Rectal smooth muscle tissue (tissue), 1 donor: ENCODE results near the gene CUTA.

Experiments
- H3K27ac ChIP-seq: one replicate; pipeline ENCODE4 v1.7.0; 2013; ENCODE audit warnings: low read depth, low read length, inconsistent platforms
- H3K27me3 ChIP-seq: one replicate; pipeline ENCODE4 v1.7.0; 2013; ENCODE audit warnings: low read length; ENCODE audit not compliant: control insufficient read depth, insufficient read depth
- H3K36me3 ChIP-seq: one replicate; pipeline ENCODE4 v1.7.0; 2013; ENCODE audit warnings: low read length; ENCODE audit not compliant: control insufficient read depth, insufficient read depth
- H3K4me1 ChIP-seq: one replicate; pipeline ENCODE4 v1.7.0; 2013; ENCODE audit warnings: low read length; ENCODE audit not compliant: control insufficient read depth, insufficient read depth
- H3K4me3 ChIP-seq: one replicate; pipeline ENCODE4 v1.7.0; 2013; ENCODE audit warnings: low read length
- H3K9ac ChIP-seq: one replicate; pipeline ENCODE4 v1.7.0; 2013; ENCODE audit warnings: low read length

The CUTA gene

GRCh38 chr6:33414592-33415271 is 3.2 kb downstream of the CUTA start:
- Histone ChIP-seq H3K4me3 (no peak overlapping the region), H3K27me3 (no peaks in the 10 kb centered on the region), H3K27ac (no peak overlapping the region), H3K4me1 (peaks cover 22% of the 10 kb centered on the region), H3K9ac (no peak overlapping the region), H3K36me3 (peaks cover 23% of the 10 kb centered on the region)

- Histone ChIP-seq H3K27me3 (no peaks in the 10 kb centered on the region), H3K4me1 (peaks cover 9% of the 10 kb centered on the region), H3K27ac (no peak overlapping the region)
Measured at GRCh38 chr6:33413241-33414120, 4.4 kb downstream of the CUTA start.

GRCh38 chr6:33412140-33413009 is 5.5 kb downstream of the CUTA start:
- H3K27ac ChIP-seq = no peak overlapping the region
- no peak overlapping the region for H3K4me3 ChIP-seq
- no peaks in the 10 kb centered on the region for H3K27me3 ChIP-seq
- H3K9ac ChIP-seq = no peak overlapping the region
- peaks cover 23% of the 10 kb centered on the region for H3K36me3 ChIP-seq
- H3K4me1 ChIP-seq = peaks cover 8% of the 10 kb centered on the region

More at GRCh38 chr6:33413241-33414120, 4.4 kb downstream of the CUTA start:
- no peak overlapping the region for H3K4me3 ChIP-seq
- no peak overlapping the region for H3K9ac ChIP-seq
- H3K36me3 ChIP-seq = peaks cover 23% of the 10 kb centered on the region

GRCh38 chr6:33411632-33412005 is 6.3 kb downstream of the CUTA start:
- Histone ChIP-seq H3K36me3 (peaks cover 23% of the 10 kb centered on the region), H3K27ac (peak overlapping the region; percentile 95), H3K4me3 (peak overlapping the region; percentile 80), H3K9ac (peak overlapping the region; percentile 68), H3K27me3 (no peaks in the 10 kb centered on the region), H3K4me1 (peaks cover 3% of the 10 kb centered on the region)

GRCh38 chr6:33410711-33411631 is 6.9 kb downstream of the CUTA start, which contains the start of gene PHF1:
PHF1 (plus strand) TSS chr6:33411014; CDS start chr6:33412264, 1,250 bp downstream.
- Histone ChIP-seq H3K4me1 (peaks cover 3% of the 10 kb centered on the region), H3K27ac (peak within 1 kb of the TSS; percentile 95), H3K4me3 (peak within 1 kb of the TSS; percentile 80), H3K9ac (peak within 1 kb of the TSS; percentile 68), H3K27me3 (no peaks in the 10 kb centered on the region), H3K36me3 (peaks cover 22% of the 10 kb centered on the region)

- Histone ChIP-seq H3K36me3 (peaks cover 15% of the 10 kb centered on the region), H3K9ac (peak overlapping the region; percentile 43), H3K27me3 (no peaks in the 10 kb centered on the region), H3K27ac (peak overlapping the region; percentile 95), H3K4me1 (peaks cover 3% of the 10 kb centered on the region), H3K4me3 (peak overlapping the region; percentile 76)
Measured at GRCh38 chr6:33410050-33410710, 7.7 kb downstream of the CUTA start.

- Histone ChIP-seq H3K4me1 (peaks cover 3% of the 10 kb centered on the region), H3K4me3 (no peak overlapping the region), H3K27me3 (no peaks in the 10 kb centered on the region), H3K36me3 (peaks cover 2% of the 10 kb centered on the region), H3K27ac (no peak overlapping the region), H3K9ac (no peak overlapping the region)
Measured at GRCh38 chr6:33407132-33407718, 10.7 kb downstream of the CUTA start.

- peaks cover 2% of the 10 kb centered on the region for H3K36me3 ChIP-seq
- H3K4me1 ChIP-seq = no peaks in the 10 kb centered on the region
- H3K4me3 ChIP-seq = no peak overlapping the region
- no peak overlapping the region for H3K9ac ChIP-seq
- no peaks in the 10 kb centered on the region for H3K27me3 ChIP-seq
- H3K27ac ChIP-seq = no peak overlapping the region
Measured at GRCh38 chr6:33406126-33406525, 11.8 kb downstream of the CUTA start.

- Histone ChIP-seq H3K27me3 (no peaks in the 10 kb centered on the region), H3K4me3 (no peak overlapping the region), H3K4me1 (no peaks in the 10 kb centered on the region), H3K36me3 (peaks cover 2% of the 10 kb centered on the region), H3K9ac (no peak overlapping the region), H3K27ac (no peak overlapping the region)
Measured at GRCh38 chr6:33405386-33405940, 12.4 kb downstream of the CUTA start.

GRCh38 chr6:33404884-33405283 is 13.0 kb downstream of the CUTA start:
- Histone ChIP-seq H3K36me3 (peaks cover 2% of the 10 kb centered on the region), H3K4me3 (no peak overlapping the region), H3K27ac (no peak overlapping the region), H3K4me1 (no peaks in the 10 kb centered on the region), H3K9ac (no peak overlapping the region), H3K27me3 (no peaks in the 10 kb centered on the region)
